CD4-positive, alpha-beta T cell treated with Interleukin-17A for 4 hours (primary cell): ENCODE measurements around the gene TNFRSF1B.

Experiments
- DNase-seq: peaks from one replicate; pipeline ENCODE4 v3.0.0-alpha.2; 2020; ENCODE audit warnings: mixed read lengths

Gene TNFRSF1B

DNA sequence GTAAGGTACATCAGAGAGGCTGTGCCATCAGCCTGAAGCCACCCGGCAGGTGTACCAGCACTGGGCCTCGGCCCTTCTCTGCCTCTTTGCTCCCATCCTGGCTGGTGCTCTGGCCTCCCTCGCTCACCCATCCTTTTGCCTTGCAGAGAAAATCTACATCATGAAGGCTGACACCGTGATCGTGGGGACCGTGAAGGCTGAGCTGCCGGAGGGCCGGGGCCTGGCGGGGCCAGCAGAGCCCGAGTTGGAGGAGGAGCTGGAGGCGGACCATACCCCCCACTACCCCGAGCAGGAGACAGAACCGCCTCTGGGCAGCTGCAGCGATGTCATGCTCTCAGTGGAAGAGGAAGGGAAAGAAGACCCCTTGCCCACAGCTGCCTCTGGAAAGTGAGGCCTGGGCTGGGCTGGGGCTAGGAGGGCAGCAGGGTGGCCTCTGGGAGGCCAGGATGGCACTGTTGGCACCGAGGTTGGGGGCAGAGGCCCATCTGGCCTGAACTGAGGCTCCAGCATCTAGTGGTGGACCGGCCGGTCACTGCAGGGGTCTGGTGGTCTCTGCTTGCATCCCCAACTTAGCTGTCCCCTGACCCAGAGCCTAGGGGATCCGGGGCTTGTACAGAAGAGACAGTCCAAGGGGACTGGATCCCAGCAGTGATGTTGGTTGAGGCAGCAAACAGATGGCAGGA lies 24.5 kb upstream of the TNFRSF1B start:
- no peak for DNase-seq

DNA sequence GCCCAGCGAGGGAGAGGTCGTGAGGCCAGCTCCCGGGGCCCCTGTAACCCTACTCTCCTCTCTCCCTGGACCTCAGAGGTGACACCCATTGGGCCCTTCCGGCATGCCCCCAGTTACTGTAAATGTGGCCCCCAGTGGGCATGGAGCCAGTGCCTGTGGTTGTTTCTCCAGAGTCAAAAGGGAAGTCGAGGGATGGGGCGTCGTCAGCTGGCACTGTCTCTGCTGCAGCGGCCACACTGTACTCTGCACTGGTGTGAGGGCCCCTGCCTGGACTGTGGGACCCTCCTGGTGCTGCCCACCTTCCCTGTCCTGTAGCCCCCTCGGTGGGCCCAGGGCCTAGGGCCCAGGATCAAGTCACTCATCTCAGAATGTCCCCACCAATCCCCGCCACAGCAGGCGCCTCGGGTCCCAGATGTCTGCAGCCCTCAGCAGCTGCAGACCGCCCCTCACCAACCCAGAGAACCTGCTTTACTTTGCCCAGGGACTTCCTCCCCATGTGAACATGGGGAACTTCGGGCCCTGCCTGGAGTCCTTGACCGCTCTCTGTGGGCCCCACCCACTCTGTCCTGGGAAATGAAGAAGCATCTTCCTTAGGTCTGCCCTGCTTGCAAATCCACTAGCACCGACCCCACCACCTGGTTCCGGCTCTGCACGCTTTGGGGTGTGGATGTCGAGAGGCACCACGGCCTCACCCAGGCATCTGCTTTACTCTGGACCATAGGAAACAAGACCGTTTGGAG lies 23.7 kb upstream of the TNFRSF1B start:
- no peak for DNase-seq

DNA sequence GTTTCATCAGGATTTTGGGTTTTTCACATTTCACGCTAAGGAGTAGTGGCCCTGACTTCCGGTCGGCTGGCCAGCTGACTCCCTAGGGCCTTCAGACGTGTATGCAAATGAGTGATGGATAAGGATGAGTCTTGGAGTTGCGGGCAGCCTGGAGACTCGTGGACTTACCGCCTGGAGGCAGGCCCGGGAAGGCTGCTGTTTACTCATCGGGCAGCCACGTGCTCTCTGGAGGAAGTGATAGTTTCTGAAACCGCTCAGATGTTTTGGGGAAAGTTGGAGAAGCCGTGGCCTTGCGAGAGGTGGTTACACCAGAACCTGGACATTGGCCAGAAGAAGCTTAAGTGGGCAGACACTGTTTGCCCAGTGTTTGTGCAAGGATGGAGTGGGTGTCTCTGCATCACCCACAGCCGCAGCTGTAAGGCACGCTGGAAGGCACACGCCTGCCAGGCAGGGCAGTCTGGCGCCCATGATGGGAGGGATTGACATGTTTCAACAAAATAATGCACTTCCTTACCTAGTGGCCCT lies 23.1 kb upstream of the TNFRSF1B start:
- peak; percentile 62 for DNase-seq

DNA sequence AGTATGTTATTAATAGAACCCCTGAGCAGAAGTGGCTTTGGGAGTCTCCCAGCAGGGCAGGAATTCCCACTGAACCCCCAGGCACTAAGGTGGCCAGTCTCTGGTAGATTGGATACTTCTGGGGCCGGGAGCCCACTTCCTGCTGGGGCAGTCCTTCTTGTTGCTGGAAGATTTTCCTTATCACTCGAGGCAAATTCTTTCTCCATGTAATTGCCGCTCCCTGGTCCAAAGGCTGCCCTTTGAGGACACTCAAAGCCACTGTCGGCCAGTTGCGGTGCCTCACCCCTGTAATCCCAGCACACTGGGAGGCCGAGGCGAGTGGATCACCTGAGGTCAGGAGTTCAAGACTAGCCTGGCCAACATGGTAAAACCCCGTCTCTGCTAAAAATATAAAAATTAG lies 22.6 kb upstream of the TNFRSF1B start:
- DNase-seq, result no peak

GRCh38 chr1:12144969-12145368 lies 21.8 kb upstream of the TNFRSF1B start:
- peak; percentile 2 for DNase-seq

- no peak for DNase-seq
Measured at GRCh38 chr1:12145616-12146342, 21.0 kb upstream of the TNFRSF1B start.

- DNase-seq, result no peak
Measured at GRCh38 chr1:12146343-12147112, 20.3 kb upstream of the TNFRSF1B start.

DNA sequence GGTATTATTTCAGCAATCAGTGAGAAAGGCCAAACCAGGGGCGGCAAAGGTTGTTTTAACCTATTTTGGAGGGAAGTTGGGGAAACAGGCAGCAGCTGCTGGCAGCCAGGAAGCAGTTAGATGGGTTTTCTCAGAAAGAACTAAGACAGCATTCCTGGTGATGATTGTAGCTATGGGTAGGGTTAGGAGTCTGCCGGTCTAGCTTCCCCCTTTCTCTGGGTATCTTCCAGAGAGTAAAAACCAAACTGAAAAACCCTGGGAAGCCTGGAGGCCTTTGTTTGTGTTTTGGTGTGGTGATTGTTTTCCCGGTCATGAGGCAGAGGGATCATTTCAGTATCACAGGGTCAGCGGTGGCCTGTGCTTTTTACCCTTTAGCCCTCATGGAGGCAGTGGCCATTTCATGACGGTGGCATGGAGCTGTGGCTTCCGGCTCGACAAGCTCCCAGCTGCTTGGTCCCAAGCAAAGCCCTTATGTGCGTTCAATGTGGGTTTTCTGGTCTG lies 19.5 kb upstream of the TNFRSF1B start:
- DNase-seq, result no peak

- DNase-seq, result no peak
Measured at GRCh38 chr1:12148160-12148957, 18.4 kb upstream of the TNFRSF1B start.

DNA sequence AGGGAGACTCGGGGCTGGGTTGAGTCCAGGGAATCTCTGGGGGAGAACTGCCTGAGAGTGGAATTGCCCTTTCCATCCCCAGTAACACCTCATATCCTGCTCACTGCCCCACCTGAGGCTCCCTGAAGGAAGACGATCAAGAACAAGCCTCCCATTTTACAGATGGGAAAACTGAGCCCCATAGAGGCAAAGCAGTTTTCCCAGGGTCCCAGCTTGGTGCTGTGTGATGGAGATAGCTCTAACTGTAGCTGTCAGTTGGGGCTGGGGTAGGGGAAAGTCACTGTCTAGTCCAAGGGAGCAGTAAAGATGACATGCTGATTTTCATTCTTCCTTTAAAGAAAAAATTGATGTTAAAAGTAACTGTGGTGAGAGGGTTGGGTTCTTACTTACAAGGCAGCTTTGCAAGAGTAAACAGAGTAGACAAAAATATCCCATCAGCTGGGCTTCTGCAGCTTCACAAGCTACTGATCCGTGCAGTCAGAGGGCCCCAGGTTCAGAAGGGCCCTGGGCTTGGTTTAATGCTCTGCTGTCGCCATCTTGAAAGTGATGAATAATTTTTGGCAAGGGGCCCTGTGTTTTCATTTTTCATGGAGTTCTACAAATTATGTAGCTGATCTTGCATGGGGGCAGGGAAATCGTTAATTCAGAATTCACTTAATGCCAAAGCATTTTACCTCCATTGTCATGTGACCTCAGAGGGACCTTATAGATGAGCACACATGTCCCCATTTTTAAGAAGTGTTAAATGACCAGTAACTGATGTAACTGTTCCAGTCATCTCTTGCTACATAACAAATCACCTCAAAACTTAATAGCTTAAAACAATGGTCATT lies 17.6 kb upstream of the TNFRSF1B start:
- DNase-seq, result no peak

DNA sequence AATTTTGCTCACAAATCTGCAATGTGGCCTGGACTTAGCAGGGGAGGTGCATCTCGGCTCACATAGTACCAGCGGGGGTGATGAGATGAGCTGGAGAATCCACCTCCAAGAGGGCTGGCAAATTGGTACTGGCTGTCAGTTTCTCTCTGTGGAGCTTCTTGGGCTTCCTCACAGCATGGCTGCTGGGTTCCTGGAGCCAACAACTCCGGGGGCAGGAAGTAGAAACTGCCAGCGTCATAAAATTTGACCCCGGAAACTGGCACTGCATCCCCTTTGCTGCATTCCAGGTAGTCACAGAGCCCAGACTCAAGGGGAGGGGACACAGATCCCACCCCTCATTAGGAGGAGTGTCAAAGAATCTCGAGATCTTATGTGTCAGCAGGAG lies 17.0 kb upstream of the TNFRSF1B start:
- DNase-seq, result no peak

DNA sequence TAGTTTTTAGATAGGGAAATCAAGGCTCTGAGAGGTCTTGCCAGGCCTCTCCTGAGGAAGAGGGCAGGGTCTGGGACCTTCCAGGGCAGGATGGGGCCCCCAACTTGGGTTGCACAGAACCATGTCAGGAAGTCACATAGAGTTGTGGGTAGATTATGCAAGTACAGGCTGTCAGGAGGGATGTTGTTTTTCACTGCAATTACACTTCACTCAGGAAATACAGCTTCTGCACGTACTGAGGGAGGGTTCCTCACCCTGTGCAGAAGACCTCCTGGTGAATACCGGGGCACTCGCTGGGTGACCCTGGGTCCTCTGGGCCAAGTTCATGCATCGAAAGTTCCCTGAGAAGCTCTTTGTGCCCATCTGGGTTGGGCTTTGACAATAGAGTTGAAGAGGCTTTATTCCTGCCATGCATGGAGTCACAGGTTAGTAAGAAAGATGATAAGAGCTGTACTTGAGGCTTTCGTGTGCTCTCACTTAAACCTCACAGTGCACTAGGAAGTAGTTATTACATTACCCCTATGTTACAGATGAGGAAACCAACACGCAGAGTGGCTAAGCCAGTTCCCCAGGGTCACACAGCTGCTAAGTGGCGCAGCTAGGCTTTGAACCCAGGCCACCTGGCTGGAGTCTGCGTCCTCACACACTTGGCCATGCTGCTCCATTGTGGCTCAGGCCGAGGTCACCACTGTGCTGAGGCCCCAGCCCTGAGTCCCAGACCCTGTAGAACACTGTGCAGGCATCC lies 16.2 kb upstream of the TNFRSF1B start:
- peak; percentile 63 for DNase-seq

- no peak for DNase-seq
Measured at GRCh38 chr1:12151465-12151864, 15.3 kb upstream of the TNFRSF1B start.

DNA sequence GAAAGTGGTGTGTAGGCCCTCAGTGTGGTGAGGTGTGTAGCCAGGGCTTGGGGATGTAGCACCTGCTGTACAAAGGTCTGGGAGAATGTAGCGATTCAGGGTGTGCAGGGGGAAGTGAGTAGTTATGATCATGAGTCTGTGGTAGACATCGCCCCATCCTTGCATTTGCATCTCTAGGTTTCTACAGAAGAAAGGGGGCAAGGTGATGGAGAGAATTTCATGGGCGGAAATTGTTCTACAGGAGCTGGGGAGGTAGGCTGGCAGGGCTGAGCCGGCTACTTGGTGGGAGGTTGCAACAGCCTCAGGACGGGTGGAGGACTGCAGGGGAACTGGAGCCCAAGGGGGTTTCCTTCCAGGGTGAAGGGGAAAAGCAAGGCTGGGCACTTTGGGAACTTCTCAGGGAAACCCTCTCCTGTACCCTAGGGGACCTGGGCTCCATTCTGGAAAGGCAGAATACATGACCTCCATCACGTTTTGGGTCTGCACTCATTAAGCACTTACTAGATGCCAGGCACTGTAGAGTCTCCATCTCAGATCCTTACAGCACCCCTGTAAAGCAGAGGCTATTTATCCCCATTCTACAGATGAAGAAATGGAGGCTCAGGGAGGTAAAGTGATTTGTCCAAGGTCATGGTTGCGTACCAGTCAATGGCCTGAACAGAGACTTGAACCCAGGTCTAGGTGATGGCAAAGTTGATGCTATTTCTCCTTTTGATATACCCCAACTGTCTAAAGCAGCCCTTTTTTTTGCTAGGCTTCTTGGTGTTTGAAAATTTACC lies 14.5 kb upstream of the TNFRSF1B start:
- peak; percentile 46 for DNase-seq

GRCh38 chr1:12153181-12153785 lies 13.5 kb upstream of the TNFRSF1B start:
- DNase-seq, result peak; percentile 44

DNA sequence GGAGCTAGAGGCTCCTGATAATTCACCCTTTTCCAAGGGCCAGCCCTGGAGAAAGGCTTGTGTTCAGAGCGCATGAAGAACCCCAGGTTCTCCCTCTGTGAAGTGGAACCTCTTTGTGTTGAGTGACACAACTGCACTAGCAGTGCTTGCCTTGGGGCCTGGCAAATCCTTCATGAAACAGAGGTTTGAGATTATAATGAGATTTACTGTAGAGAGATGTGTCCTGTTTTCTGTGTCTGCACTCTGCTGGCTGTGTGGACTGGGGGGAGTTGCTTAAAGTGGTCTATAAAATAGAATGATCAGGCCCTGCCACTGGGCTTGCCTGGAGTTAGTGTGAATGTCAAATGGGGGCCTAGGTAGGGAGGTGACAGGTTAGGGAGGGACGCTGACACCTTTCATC lies 11.5 kb upstream of the TNFRSF1B start:
- no peak for DNase-seq

DNA sequence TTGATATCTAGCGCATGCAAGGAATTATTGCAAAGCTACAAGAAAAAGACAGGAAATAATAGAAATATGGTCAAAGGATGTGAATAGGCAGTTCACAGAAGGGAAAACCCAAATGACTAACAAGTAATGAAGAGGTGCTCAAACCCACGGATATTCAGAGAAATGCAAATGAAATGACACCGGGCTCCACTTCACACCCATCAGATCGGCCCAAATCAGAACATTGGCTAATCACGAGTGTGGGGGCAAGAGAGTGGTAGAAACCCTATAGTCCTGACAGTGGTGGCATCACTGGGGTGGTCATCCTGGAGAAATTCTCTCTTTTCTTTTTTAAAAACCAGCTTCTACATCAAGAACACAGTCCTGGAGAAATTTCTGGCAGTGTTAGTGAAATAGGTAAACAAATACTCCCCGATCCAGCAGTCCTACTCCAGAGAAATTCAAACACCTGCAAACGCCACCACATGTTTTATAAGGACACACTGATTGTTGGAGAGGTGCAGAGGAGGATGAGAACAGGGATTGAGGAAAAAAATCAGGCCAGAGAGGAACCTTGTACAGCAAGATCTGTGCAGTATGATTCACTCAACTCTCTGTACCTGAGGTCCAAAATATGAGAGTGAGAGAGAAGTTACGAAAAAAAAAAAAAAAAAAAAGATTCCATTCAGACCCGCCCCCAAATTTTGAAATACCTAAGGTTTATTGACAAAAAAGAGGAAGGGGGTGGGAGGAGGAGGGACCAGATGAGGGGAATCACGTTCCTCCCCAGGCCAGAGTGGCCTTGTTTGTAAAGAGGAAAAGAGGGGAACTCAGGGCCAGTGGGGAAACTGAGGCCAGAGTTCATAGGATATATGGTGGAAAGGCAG lies 9.2 kb upstream of the TNFRSF1B start:
- DNase-seq, result peak; percentile 44
